Bronchial epithelial cell (primary cell): ENCODE measurements around the gene TMCC1. TPM values are rescaled to one million over a fixed set of nuclear protein-coding genes. Genes with fewer than 3 reads are reported as not detected.
A peak's percentile ranks its signal among the peaks of the same experiment; 100 is the strongest.

Experiments used
- DNase-seq: peaks from one replicate; pipeline ENCODE4 v3.0.0-alpha.2; 2010; ENCODE audit warnings: low read depth
- FAIRE-seq: peaks from 2 replicates; lab custom pipeline; 2011; peaks lifted over from hg19 to GRCh38; lab: Jason Lieb, UNC
- H3K27me3 ChIP-seq: 2 replicates; pipeline ENCODE4 v1.5.1; 2011; ENCODE audit warnings: low read length; ENCODE audit not compliant: control insufficient read depth, insufficient read depth
- H3K36me3 ChIP-seq: 2 replicates; pipeline ENCODE4 v1.5.1; 2011; ENCODE audit warnings: low read length; ENCODE audit not compliant: control insufficient read depth, insufficient read depth
- H3K4me3 ChIP-seq: 2 replicates; pipeline ENCODE4 v1.5.1; 2011; ENCODE audit warnings: mild to moderate bottlenecking, low read depth, low read length, control low read depth
- CTCF ChIP-seq: IDR thresholded peaks from 2 replicates; pipeline ENCODE4 v1.5.1; 2011; ENCODE audit warnings: mild to moderate bottlenecking, moderate library complexity, low read length, control low read depth, inconsistent platforms; ENCODE audit not compliant: insufficient read depth, severe bottlenecking
- total RNA-seq: library from RNA; depleted of rRNA; stranded (reverse); fragments of >200 nt; gene quantifications from 2 replicates; pipeline ENCODE4 v1.2.1, GENCODE V29; 2014

Gene TMCC1
- total RNA-seq, 1 donor from 2014 or later, result 18.2 TPM

DNA sequence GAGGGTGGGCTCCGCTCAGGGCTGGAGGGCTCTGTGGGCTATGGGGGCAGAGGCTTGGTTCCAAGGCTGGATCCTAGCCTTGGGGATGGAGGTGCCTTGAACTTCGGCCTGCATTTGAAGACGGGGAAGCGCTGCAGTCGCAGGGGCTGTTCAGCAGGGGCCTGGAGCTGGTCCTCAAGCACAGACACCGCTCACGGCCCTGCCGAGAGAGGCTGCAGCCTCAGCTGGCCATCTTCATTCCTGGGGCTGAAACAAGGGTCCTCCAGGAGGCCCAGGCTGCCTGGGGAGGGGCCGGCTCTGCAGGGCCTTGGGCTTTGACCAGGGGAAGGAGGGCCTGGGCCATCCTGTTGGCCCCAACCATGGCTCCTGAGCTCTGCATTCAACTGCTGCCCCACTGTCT lies 261.5 kb downstream of the TMCC1 start:
- H3K36me3 ChIP-seq, result no peaks in the 10 kb centered on the region
- no peak for FAIRE-seq
- H3K27me3 ChIP-seq, result no peaks in the 10 kb centered on the region
- H3K4me3 ChIP-seq, result no peak overlapping the region
- TF ChIP-seq CTCF, result no peak
- DNase-seq, result no peak

DNA sequence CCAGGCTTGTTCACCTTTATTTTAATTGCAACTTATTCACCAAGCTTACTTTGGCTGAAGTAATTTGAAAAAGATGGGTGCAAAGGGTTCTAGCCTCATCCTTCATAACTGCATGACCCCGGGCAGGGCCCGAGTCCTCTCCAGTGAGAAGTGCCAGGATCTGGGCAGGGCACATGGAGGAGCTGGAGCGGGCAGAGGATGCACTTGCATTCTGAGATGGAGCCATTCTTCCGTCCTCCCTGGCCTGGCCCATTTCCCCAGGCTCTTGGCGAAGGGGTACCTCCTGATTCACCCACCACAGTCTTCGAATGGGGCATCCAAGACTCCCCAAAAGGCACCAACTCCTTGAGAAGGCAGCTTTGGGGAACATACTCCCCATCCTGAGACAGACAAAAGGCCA lies 264.5 kb downstream of the TMCC1 start:
- FAIRE-seq (no peak), DNase-seq (no peak)
- Histone ChIP-seq H3K4me3 (no peak overlapping the region), H3K36me3 (no peaks in the 10 kb centered on the region), H3K27me3 (no peaks in the 10 kb centered on the region)
- TF ChIP-seq CTCF, result no peak

- H3K4me3 ChIP-seq, result peak overlapping the region; percentile 60
Observed at GRCh38 chr3:129628169-129628522, 265.4 kb downstream of the TMCC1 start.

DNA sequence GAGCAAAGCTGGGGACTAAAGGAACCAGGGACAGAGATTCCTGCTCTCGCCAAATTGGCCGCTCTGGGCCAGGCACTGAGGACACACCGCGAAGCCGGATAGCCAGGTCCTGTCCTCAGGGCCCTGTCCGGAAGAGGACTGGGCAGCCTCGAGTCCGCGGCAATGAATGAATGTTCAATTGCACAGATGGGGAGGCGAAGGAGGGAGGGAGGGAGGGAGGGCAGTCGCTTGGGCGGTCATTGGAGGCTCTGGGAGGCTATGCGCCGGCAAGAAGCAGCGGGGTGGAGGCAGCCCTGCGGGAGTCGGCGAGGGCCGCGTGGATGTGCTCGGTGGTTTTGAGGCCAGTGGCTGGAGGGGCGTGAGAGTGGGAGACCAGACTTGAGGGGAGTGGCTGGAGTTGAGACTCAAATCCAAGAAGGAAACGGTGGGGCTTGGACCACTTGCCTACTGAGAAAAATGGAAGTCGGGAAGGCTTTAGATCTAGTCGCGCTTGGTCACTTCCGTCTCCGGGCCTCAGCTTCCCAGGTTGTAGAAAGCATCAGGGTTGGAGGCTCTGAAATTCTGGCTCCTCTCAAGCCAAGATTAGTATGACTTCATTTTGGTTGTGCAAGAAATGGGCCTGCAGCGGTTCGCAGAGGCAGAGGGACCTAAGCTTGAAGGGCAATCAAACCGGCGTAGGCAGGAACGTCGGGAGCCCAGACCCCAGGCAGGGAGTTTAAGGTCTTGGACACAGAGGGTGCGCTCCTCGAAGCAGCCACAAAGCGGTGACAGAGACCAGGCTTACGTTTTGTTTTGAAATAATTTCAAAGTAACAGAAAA lies 266.0 kb downstream of the TMCC1 start:
- peak; percentile 84 for TF ChIP-seq CTCF
- Histone ChIP-seq H3K36me3 (no peaks in the 10 kb centered on the region), H3K27me3 (no peaks in the 10 kb centered on the region), H3K4me3 (peak overlapping the region; percentile 60)
- no peak for FAIRE-seq
- DNase-seq, result peak; percentile 81

More at GRCh38 chr3:129628169-129628522, 265.4 kb downstream of the TMCC1 start:
- FAIRE-seq, result no peak
- TF ChIP-seq CTCF, result no peak
- no peaks in the 10 kb centered on the region for H3K27me3 ChIP-seq
- no peak for DNase-seq
- H3K36me3 ChIP-seq, result no peaks in the 10 kb centered on the region

DNA sequence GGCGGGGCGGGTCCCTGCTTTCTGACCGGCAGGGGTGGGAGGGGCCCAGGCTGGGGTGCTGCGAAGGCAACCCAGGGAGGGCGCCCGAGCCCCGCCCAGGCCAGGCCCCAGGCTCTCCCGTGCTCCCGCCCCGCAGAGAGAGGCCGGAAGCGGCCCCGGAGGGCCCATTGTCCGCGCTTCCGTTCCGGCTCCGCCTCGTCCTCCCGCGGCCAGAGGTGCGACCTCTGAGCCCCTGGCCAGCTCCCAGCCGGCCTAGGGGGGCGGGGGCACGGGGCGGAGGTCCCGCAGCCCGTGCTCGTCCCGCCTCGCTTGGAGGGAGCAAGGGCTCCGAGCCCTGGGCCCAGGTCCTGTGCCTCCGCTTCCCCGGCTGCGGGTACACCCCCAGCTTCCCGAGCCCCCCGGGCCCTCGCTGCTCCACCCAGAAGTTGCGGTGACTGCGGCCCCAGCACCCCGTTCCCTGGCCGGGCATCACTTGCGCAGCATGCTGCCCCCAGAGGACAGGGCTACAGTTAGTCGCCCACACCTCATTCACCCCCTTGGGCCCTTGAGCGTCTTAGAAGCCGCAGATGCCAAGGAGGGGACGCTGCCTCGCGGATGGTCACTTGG lies 266.7 kb downstream of the TMCC1 start:
- Histone ChIP-seq H3K27me3 (no peaks in the 10 kb centered on the region), H3K4me3 (peak overlapping the region; percentile 60), H3K36me3 (no peaks in the 10 kb centered on the region)
- DNase-seq, result peak; percentile 55
- no peak for TF ChIP-seq CTCF
- no peak for FAIRE-seq
